ENCODE measurements around the gene UIMC1.

- TF ChIP-seq, protein P1, sequence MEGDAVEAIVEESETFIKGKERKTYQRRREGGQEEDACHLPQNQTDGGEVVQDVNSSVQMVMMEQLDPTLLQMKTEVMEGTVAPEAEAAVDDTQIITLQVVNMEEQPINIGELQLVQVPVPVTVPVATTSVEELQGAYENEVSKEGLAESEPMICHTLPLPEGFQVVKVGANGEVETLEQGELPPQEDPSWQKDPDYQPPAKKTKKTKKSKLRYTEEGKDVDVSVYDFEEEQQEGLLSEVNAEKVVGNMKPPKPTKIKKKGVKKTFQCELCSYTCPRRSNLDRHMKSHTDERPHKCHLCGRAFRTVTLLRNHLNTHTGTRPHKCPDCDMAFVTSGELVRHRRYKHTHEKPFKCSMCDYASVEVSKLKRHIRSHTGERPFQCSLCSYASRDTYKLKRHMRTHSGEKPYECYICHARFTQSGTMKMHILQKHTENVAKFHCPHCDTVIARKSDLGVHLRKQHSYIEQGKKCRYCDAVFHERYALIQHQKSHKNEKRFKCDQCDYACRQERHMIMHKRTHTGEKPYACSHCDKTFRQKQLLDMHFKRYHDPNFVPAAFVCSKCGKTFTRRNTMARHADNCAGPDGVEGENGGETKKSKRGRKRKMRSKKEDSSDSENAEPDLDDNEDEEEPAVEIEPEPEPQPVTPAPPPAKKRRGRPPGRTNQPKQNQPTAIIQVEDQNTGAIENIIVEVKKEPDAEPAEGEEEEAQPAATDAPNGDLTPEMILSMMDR (IDR thresholded peaks at IDR 0.05) = no peak
- no peak for TF ChIP-seq POLR2A (IDR thresholded peaks at IDR 0.05)
These were observed 151.0 kb downstream of the UIMC1 start for GRCh38 chr5:176855598-176855997.
